Measurements from ENCODE around the gene MAST4. TPM values are rescaled to one million over a fixed set of nuclear protein-coding genes. Genes with fewer than 3 reads are reported as not detected.

Gene MAST4
- total and polyA plus RNA-seq, 2 of the 13 experiments (the other 11 are each of a cell fraction or from before 2014, with no cell fraction given), result 3.4 to 3.7 TPM

- no peak for TF ChIP-seq ZNF7 (CRISPR knock-in tag; IDR thresholded peaks at IDR 0.05)
- TF ChIP-seq MATR3 (CRISPR knock-in tag; IDR thresholded peaks at IDR 0.05), result no peak
- TF ChIP-seq RCOR2 (CRISPR knock-in tag; IDR thresholded peaks at IDR 0.05), result no peak
- TF ChIP-seq ZNF781 (CRISPR knock-in tag; IDR thresholded peaks at IDR 0.05; ENCODE audit: borderline replicate concordance, not compliant biosample characterization), result no peak
- TF ChIP-seq REL (CRISPR knock-in tag; conservative IDR thresholded peaks at IDR 0.05), result no peak
Observed at GRCh38 chr5:66877843-66878242, 281.6 kb downstream of the MAST4 start (continued).

GRCh38 chr5:66880401-66880800 lies 284.2 kb downstream of the MAST4 start:
- no peaks in the 10 kb centered on the region for H3K9me3 ChIP-seq (ENCODE audit: low read length)
- ATAC-seq (no peak), DNase-seq (ENCODE audit: low spot score) (no peak), FAIRE-seq (no peak)
- no peak overlapping the region for H3K27ac ChIP-seq (ENCODE audit: extremely low read length, insufficient read depth, low read length)
- BruUV-seq (replicated peaks), result no TSS peak
- peaks cover 7% of the 10 kb centered on the region; the same call in 1 of the 2 replicates for H3K4me1 ChIP-seq (ENCODE audit: insufficient read depth, low read length)
- no peak overlapping the region for H3K4me2 ChIP-seq (ENCODE audit: low read depth, low read length)
- H4K20me1 ChIP-seq (ENCODE audit: insufficient read depth, low read length), result no peaks in the 10 kb centered on the region
- POLR2A ChIA-PET, result no interaction called here
- intact Hi-C loops (cut with micrococcal nuclease; ENCODE audit: unreplicated experiment) (no loop called here), in situ Hi-C loops (cut with HindIII; ENCODE audit: extremely low pct_ligation_motif_present, low pct_unique_long_range_greater_than_20kb) (no loop called here)
- H3K79me2 ChIP-seq (ENCODE audit: insufficient read depth, low read length), result no peaks in the 10 kb centered on the region
- no peak overlapping the region for H3K9ac ChIP-seq (ENCODE audit: insufficient read depth, low read depth, low read length)
- no peak overlapping the region for H3K4me3 ChIP-seq (replicated peaks in 1 of 3; ENCODE audit: insufficient read depth in 1 of 3, low read depth in 2 of 3, low read length in 3 of 3)
- H3K27me3 ChIP-seq (ENCODE audit: control insufficient read depth in 1 of 2, insufficient read depth in 2 of 2, low read length in 2 of 2), result no peaks in the 10 kb centered on the region; a peak in 1 of 5 replicates
- no peak for TF ChIP-seq REST (IDR thresholded peaks at IDR 0.05; ENCODE audit: borderline replicate concordance in 1 of 2, low read depth in 1 of 2, low read length in 2 of 2)
- TF ChIP-seq ZNF260 (CRISPR knock-in tag; IDR thresholded peaks at IDR 0.05; ENCODE audit: borderline replicate concordance, low read depth), result no peak
- CTCF ChIA-PET (ENCODE audit: low intra/inter-chr PET ratio, low total read pairs), result no interaction called here
- no peaks in the 10 kb centered on the region for H3K36me3 ChIP-seq (replicated peaks in 1 of 2; ENCODE audit: control insufficient read depth in 1 of 2, insufficient read depth in 2 of 2, low read length in 2 of 2)
- WGBS (ENCODE audit: low lambda C conversion rate), result 9% methylated on average over 3 of the region's 3 CpGs
- peak overlapping the region; percentile 16 for H2AFZ ChIP-seq (ENCODE audit: low read length)

All from HepG2 (cell line).